HG03103 (cell line): Measurements from ENCODE around the gene S1PR5.

Experiments used
- ATAC-seq: cut with Tn5 transposase; IDR thresholded peaks from one replicate; pipeline ENCODE4 v1.9.1; 2021; ENCODE audit warnings: low read depth; ENCODE audit not compliant: unreplicated experiment

The S1PR5 gene

DNA sequence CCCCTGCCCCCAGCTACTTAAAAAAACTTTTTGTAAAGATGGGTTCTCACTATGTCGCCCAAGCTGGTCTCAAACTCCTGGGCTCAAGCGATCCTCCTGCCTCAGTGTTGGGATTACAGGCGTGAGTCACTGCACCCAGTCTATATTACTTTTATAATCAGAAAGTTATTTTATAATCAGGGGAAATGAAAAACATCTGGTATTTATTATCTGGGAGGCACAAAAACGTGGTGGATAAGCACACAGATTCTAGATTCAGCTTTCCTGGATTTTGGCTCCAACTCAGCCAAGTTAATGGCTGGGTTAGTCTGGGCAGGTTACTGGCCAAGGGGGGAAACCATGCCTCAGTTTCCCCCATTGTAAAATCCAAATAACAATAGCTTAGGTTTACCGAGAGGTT lies 38.8 kb downstream of the S1PR5 start:
- ATAC-seq = no peak

DNA sequence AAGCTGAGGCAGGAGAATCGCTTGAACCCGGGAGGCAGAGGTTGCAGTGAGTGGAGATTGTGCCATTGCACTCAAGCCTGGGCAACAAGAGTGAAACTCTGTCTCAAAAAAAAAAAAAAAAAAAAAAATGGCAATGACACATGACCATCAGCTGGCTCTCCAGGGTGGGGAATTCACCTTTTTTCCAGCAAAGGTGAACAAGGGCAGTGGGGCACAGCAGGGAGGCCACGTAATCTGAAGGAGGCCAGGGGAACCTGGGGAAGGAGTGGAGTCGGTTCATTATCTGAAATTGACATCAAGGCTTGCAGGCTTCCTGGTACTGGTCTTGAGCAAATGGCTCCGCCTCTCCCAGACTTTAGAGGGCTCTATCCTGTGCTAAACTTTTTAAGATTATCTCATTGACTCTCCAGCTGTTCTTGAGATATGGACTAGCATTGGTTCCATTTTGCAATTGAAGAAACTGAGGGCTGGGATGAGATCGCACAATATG lies 42.2 kb downstream of the S1PR5 start:
- ATAC-seq = no peak

DNA sequence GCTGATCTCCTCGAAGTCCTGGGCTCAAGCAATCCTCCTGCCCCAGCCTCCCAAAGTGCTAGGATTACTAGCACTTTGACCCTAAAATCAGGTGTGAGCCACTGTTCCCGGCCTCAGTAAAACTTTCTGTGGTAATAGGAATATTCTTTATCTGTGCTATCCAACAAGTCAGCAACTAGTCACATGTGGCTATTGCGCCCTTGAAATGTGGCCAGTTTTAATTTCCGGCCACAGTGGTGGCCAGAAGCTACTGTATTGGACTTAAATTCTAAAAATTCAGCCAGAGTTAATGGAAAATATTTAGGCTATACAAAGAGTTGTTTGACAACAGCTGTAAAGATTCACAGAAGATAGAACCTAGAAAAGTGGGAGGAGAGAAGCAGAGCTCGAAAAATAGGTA lies 44.1 kb downstream of the S1PR5 start:
- ATAC-seq = no peak

DNA sequence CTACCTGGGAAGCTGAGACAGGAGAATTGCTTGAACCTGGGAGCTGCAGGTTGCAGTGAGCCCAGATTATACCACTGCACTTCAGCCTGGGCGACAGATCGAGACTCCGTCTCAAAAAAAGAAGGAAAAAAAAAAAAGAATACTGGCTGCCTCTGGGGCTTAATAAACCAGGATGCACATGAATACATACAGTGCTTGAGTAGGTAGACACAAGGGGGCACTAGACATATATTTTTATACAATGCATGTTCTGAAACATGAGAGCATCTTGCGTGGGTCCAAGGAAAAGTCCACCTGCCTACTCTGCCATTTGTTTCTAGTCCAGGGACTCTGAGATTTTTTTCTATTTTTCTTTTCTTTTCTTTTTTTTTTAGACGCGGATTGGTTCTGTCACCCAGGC lies 45.3 kb downstream of the S1PR5 start:
- no peak for ATAC-seq

DNA sequence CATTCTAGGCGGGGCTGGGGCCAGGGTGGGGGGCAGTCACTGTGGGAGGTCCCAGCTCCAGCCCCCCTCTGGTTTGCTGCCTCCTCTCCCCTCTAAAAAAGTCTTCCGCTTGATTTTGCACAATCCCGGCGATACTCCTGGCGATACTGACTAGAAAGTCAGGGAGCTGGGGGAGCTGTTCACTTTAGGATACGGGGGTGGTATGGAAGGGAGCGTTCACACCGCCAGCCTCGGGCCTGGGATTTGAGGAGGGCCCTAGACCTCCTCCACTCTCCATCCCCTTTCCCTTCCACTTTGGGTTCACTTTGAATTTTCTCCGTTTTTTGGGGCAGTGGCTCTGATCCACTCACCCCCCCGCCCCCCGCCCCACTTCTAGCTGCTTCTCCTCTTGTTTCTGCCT lies 49.1 kb downstream of the S1PR5 start:
- ATAC-seq = no peak

DNA sequence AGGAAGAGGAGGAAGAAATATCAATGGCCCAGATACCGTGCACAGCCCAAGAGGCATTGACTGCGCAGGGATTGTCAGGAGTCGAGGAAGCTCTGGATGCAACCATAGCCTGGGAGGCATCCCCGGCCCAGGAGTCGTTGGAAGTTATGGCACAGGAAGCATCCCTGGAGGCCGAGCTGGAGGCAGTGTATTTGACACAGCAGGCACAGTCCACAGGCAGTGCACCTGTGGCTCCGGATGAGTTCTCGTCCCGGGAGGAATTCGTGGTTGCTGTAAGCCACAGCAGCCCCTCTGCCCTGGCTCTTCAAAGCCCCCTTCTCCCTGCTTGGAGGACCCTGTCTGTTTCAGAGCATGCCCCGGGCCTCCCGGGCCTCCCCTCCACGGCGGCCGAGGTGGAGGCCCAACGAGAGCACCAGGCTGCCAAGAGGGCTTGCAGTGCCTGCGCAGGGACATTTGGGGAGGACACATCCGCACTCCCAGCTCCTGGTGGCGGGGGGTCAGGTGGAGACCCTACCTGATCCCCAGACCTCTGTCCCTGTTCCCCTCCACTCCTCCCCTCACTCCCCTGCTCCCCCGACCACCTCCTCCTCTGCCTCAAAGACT lies 50.0 kb downstream of the S1PR5 start:
- no peak for ATAC-seq

DNA sequence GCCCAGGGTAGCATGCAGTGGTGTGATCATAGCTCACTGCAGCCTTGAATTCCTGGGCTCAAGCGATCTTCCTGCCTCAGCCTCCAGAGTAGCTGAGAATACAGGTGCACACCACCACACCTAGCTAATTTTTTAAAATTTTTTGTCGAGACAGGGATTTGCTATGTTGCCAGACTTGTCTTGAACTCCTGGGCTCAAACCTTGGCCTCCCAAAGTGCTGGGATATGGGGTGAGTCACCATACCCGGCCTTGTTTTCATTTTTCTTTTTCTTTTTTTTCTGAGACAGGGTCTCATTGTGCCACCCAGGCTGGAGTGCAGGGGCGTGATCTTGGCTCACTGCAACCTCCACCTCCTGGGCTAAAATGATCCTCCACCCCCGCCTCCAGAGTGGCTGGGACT lies 52.8 kb downstream of the S1PR5 start:
- no peak for ATAC-seq
